Measurements from ENCODE around the gene WDR90. TPM values are rescaled to one million over a fixed set of nuclear protein-coding genes. Genes with fewer than 3 reads are reported as not detected.

The WDR90 gene
- total and polyA plus RNA-seq, 2 of the 13 experiments (the other 11 are each of a cell fraction or from before 2014, with no cell fraction given): 14.9 to 28.9 TPM

GRCh38 chr16:636206-637080, 12.7 kb upstream of the WDR90 start, which contains the start of gene METTL26 (continued):
- TF ChIP-seq, protein P1, sequence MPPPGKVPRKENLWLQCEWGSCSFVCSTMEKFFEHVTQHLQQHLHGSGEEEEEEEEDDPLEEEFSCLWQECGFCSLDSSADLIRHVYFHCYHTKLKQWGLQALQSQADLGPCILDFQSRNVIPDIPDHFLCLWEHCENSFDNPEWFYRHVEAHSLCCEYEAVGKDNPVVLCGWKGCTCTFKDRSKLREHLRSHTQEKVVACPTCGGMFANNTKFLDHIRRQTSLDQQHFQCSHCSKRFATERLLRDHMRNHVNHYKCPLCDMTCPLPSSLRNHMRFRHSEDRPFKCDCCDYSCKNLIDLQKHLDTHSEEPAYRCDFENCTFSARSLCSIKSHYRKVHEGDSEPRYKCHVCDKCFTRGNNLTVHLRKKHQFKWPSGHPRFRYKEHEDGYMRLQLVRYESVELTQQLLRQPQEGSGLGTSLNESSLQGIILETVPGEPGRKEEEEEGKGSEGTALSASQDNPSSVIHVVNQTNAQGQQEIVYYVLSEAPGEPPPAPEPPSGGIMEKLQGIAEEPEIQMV (CRISPR knock-in tag; IDR thresholded peaks at IDR 0.05; ENCODE audit: low read depth): peak; percentile 99
- TF ChIP-seq, protein P2, sequence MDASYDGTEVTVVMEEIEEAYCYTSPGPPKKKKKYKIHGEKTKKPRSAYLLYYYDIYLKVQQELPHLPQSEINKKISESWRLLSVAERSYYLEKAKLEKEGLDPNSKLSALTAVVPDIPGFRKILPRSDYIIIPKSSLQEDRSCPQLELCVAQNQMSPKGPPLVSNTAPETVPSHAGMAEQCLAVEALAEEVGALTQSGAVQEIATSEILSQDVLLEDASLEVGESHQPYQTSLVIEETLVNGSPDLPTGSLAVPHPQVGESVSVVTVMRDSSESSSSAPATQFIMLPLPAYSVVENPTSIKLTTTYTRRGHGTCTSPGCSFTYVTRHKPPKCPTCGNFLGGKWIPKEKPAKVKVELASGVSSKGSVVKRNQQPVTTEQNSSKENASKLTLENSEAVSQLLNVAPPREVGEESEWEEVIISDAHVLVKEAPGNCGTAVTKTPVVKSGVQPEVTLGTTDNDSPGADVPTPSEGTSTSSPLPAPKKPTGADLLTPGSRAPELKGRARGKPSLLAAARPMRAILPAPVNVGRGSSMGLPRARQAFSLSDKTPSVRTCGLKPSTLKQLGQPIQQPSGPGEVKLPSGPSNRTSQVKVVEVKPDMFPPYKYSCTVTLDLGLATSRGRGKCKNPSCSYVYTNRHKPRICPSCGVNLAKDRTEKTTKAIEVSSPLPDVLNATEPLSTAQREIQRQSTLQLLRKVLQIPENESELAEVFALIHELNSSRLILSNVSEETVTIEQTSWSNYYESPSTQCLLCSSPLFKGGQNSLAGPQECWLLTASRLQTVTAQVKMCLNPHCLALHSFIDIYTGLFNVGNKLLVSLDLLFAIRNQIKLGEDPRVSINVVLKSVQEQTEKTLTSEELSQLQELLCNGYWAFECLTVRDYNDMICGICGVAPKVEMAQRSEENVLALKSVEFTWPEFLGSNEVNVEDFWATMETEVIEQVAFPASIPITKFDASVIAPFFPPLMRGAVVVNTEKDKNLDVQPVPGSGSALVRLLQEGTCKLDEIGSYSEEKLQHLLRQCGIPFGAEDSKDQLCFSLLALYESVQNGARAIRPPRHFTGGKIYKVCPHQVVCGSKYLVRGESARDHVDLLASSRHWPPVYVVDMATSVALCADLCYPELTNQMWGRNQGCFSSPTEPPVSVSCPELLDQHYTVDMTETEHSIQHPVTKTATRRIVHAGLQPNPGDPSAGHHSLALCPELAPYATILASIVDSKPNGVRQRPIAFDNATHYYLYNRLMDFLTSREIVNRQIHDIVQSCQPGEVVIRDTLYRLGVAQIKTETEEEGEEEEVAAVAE (CRISPR knock-in tag; IDR thresholded peaks at IDR 0.05; ENCODE audit: borderline replicate concordance): no peak
- TF ChIP-seq MIER3 (CRISPR knock-in tag; IDR thresholded peaks at IDR 0.05; ENCODE audit: borderline replicate concordance) (peak; percentile 49; the same call in 1 of the 2 replicates), ATAD3A (CRISPR knock-in tag; IDR thresholded peaks at IDR 0.05) (no peak), ZNF597 (CRISPR knock-in tag; IDR thresholded peaks at IDR 0.05) (no peak), NONO (IDR thresholded peaks at IDR 0.05) (no peak), NONO (CRISPR knock-in tag; conservative IDR thresholded peaks at IDR 0.05) (peak; percentile 93), MLLT10 (CRISPR knock-in tag; IDR thresholded peaks at IDR 0.05) (no peak), NCOR1 (IDR thresholded peaks at IDR 0.05; ENCODE audit: borderline replicate concordance, low read length) (peak; percentile 68), GTF3A (CRISPR knock-in tag; conservative IDR thresholded peaks at IDR 0.05) (no peak), CBX5 (CRISPR knock-in tag; IDR thresholded peaks at IDR 0.05; ENCODE audit: borderline replicate concordance) (peak; percentile 49; the same call in 1 of the 2 replicates)
- TF ChIP-seq, protein P3, sequence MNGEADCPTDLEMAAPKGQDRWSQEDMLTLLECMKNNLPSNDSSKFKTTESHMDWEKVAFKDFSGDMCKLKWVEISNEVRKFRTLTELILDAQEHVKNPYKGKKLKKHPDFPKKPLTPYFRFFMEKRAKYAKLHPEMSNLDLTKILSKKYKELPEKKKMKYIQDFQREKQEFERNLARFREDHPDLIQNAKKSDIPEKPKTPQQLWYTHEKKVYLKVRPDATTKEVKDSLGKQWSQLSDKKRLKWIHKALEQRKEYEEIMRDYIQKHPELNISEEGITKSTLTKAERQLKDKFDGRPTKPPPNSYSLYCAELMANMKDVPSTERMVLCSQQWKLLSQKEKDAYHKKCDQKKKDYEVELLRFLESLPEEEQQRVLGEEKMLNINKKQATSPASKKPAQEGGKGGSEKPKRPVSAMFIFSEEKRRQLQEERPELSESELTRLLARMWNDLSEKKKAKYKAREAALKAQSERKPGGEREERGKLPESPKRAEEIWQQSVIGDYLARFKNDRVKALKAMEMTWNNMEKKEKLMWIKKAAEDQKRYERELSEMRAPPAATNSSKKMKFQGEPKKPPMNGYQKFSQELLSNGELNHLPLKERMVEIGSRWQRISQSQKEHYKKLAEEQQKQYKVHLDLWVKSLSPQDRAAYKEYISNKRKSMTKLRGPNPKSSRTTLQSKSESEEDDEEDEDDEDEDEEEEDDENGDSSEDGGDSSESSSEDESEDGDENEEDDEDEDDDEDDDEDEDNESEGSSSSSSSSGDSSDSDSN (CRISPR knock-in tag; IDR thresholded peaks at IDR 0.05): peak; percentile 65
- TF ChIP-seq, protein P4, sequence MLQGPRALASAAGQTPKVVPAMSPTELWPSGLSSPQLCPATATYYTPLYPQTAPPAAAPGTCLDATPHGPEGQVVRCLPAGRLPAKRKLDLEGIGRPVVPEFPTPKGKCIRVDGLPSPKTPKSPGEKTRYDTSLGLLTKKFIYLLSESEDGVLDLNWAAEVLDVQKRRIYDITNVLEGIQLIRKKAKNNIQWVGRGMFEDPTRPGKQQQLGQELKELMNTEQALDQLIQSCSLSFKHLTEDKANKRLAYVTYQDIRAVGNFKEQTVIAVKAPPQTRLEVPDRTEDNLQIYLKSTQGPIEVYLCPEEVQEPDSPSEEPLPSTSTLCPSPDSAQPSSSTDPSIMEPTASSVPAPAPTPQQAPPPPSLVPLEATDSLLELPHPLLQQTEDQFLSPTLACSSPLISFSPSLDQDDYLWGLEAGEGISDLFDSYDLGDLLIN (CRISPR knock-in tag; IDR thresholded peaks at IDR 0.05; ENCODE audit: borderline replicate concordance): no peak
- TF ChIP-seq, protein P5, sequence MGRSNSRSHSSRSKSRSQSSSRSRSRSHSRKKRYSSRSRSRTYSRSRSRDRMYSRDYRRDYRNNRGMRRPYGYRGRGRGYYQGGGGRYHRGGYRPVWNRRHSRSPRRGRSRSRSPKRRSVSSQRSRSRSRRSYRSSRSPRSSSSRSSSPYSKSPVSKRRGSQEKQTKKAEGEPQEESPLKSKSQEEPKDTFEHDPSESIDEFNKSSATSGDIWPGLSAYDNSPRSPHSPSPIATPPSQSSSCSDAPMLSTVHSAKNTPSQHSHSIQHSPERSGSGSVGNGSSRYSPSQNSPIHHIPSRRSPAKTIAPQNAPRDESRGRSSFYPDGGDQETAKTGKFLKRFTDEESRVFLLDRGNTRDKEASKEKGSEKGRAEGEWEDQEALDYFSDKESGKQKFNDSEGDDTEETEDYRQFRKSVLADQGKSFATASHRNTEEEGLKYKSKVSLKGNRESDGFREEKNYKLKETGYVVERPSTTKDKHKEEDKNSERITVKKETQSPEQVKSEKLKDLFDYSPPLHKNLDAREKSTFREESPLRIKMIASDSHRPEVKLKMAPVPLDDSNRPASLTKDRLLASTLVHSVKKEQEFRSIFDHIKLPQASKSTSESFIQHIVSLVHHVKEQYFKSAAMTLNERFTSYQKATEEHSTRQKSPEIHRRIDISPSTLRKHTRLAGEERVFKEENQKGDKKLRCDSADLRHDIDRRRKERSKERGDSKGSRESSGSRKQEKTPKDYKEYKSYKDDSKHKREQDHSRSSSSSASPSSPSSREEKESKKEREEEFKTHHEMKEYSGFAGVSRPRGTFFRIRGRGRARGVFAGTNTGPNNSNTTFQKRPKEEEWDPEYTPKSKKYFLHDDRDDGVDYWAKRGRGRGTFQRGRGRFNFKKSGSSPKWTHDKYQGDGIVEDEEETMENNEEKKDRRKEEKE (IDR thresholded peaks at IDR 0.05): no peak
